22Rv1 (cell line): ENCODE results near the gene PARP8.

Source experiments
- H3K27ac ChIP-seq: fragments of 450-650 bp; 2 replicates; pipeline ENCODE4 v1.5.1; 2017
- ZFX ChIP-seq: fragments of 450-650 bp; IDR thresholded peaks from 2 replicates; pipeline ENCODE4 v1.6.1; 2017; ENCODE audit warnings: antibody characterized with exemption, borderline replicate concordance
- TF ChIP-seq, protein P1 (sequence below): fragments of 450-650 bp; IDR thresholded peaks from 2 replicates; pipeline ENCODE4 v1.5.1; 2017; ENCODE audit warnings: mild to moderate bottlenecking

Gene PARP8

DNA sequence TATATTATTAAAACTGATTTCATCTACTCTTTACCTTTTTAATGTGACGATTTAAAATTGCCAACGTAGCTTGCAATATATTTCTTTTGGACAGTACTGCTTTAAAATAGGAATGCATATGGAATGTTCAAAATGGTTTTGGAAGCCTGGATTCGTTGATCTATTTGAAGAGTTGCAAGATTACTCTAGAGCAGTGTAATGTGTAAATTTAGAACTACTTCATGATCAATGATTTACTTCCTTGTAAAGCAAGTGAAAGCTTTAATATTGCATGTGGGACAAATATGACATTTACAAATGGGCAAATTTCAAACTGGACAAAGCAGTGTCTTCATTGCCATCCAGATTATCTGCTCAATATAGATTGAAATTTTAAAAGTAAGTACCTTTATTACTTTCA, 38.3 kb downstream of the PARP8 start:
- no peak overlapping the region for H3K27ac ChIP-seq
- TF ChIP-seq ZFX: no peak
- TF ChIP-seq, protein P1, sequence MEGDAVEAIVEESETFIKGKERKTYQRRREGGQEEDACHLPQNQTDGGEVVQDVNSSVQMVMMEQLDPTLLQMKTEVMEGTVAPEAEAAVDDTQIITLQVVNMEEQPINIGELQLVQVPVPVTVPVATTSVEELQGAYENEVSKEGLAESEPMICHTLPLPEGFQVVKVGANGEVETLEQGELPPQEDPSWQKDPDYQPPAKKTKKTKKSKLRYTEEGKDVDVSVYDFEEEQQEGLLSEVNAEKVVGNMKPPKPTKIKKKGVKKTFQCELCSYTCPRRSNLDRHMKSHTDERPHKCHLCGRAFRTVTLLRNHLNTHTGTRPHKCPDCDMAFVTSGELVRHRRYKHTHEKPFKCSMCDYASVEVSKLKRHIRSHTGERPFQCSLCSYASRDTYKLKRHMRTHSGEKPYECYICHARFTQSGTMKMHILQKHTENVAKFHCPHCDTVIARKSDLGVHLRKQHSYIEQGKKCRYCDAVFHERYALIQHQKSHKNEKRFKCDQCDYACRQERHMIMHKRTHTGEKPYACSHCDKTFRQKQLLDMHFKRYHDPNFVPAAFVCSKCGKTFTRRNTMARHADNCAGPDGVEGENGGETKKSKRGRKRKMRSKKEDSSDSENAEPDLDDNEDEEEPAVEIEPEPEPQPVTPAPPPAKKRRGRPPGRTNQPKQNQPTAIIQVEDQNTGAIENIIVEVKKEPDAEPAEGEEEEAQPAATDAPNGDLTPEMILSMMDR: no peak

DNA sequence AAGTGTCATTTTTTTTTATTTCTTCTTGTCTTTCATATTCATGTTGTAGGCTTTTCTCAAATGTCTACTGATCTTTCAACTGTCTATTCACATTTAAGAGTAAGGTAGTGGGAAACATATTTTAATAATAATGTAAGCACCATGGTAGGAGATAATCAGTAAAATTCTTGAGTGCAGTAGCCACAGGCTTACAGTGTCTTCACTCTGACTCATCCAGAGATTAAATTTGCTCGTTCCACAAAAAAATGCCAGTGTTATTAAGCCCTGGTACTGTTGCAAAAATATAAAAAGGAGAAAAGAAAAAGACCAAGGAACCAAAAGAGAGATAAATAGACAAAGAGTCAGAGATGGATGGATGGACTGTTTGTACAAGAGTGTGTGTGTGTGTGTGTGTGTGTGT, 43.0 kb downstream of the PARP8 start:
- H3K27ac ChIP-seq: no peak overlapping the region
- TF ChIP-seq, protein P1: no peak
- no peak for TF ChIP-seq ZFX

GRCh38 chr5:50710838-50711237, 44.4 kb downstream of the PARP8 start:
- no peak for TF ChIP-seq ZFX
- TF ChIP-seq, protein P1: no peak
- H3K27ac ChIP-seq: peak overlapping the region; percentile 7; the same call in 1 of the 2 replicates

- H3K27ac ChIP-seq: peak overlapping the region; percentile 7; the same call in 1 of the 2 replicates
- TF ChIP-seq, protein P1: no peak
- TF ChIP-seq ZFX: no peak
Measured at GRCh38 chr5:50711280-50711679, 44.8 kb downstream of the PARP8 start.

DNA sequence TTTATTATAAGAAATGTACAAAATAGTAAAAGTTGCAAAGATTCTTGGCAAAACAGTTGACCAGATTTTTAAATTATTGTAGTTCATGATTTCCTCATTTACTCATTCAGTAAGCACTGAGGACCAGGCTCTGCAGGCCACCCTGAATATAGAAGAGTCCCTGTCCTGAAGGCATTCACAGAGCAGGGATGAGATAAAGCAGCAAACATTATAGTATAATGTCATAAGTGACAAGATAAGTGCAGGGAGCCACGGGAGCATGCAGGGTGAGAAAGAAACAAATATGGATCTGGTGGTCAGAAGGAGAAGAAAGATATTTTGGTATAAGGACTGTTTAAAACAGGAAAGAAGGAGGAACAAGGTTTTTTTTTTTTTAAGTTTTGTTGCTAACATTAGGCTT, 46.0 kb downstream of the PARP8 start:
- H3K27ac ChIP-seq: no peak overlapping the region
- TF ChIP-seq, protein P1: no peak
- no peak for TF ChIP-seq ZFX

DNA sequence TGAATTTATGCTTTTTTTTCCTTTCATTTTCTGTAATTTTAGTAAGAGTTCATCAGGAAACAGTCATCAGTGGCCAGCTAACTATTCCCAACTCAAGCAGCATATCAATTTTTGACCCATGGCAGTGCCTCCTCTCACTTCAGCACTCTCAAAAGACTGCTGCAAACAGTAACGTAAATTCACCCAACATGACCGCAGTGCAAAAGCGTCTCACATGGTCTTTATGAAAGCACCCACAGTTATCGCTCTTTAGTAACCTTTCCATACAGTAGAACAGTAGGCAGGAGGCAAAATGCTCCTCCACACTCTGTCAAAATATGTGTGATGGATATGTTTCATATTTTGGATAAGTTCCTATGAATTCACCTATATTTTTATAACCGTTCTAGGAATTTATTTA, 48.6 kb downstream of the PARP8 start:
- H3K27ac ChIP-seq: no peak overlapping the region
- TF ChIP-seq, protein P1: no peak
- no peak for TF ChIP-seq ZFX

DNA sequence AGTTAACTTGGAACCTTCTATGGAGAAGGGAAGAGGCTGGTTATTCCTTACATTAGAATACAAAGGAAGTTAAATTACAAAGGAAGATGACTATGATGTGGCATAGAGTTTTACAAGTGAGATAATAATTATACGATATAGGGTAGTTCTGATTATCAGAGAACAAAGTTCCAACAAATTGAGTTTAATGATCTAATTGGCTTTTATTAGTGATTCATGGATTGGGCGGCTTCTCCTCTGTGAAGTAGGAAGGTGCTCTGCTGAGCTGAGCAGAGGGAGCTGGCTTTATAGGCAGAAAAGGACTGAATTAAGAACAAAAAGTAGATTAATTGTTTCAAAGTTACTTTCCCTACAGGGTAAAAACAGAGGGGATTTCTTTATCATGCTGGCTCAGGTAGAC, 49.7 kb downstream of the PARP8 start:
- TF ChIP-seq, protein P1: no peak
- TF ChIP-seq ZFX: no peak
- no peak overlapping the region for H3K27ac ChIP-seq
